WTC11 (cell line): ENCODE measurements around the gene CALN1. TPM values are rescaled to one million over a fixed set of nuclear protein-coding genes. Genes with fewer than 3 reads are reported as not detected.

Source experiments
- ATAC-seq: fragments of 200-7000 bp; cut with Tn5 transposase; 2 replicates; pipeline ENCODE4 v1.10.0; 2021; ENCODE audit warnings: mild to moderate bottlenecking, moderate library complexity
- CTCF ChIA-PET: fragments of 300-600 bp; sonication (Branson Sonifier 250); formaldehyde crosslinking; loops from one replicate; lab custom pipeline; 2021; ENCODE audit warnings: antibody characterized with exemption; lab: Charles Lee
- POLR2A ChIA-PET: fragments of 350-600 bp; sonication (Branson Sonifier 250); formaldehyde crosslinking; loops from one replicate; lab custom pipeline; 2021; ENCODE audit warnings: antibody characterized with exemption; lab: Charles Lee
- DNase-seq: peaks from one replicate; pipeline ENCODE4 v3.0.0; 2021; ENCODE audit warnings: low spot score
- H3K27ac Mint-ChIP-seq: 2 replicates; pipeline ENCODE4 v1.8.0; 2021; ENCODE audit warnings: mixed read lengths
- H3K27me3 Mint-ChIP-seq: 2 replicates; pipeline ENCODE4 v1.8.0; 2021; ENCODE audit warnings: low read depth, mild to moderate bottlenecking, moderate library complexity, mixed read lengths
- H3K36me3 Mint-ChIP-seq: 2 replicates; pipeline ENCODE4 v1.8.0; 2021; ENCODE audit warnings: mixed read lengths
- H3K4me1 Mint-ChIP-seq: 2 replicates; pipeline ENCODE4 v1.8.0; 2022; ENCODE audit warnings: mixed read lengths
- H3K4me3 Mint-ChIP-seq: 2 replicates; pipeline ENCODE4 v1.8.0; 2021; ENCODE audit warnings: mild to moderate bottlenecking, moderate library complexity, mixed read lengths
- H3K9me3 Mint-ChIP-seq: 2 replicates; pipeline ENCODE4 v1.8.0; 2021; ENCODE audit warnings: mixed read lengths
- GTF2I ChIP-seq: fragments of 250-450 bp; sonication (Bioruptor Pico); conservative IDR thresholded peaks from 2 replicates; pipeline ENCODE4 v1.4.0; 2021; ENCODE audit warnings: mild to moderate bottlenecking
- TEAD1 ChIP-seq: sonication (generic); formaldehyde crosslinking; IDR thresholded peaks from 2 replicates; pipeline ENCODE4 v1.8.0; 2022; ENCODE audit warnings: mild to moderate bottlenecking, missing genetic modification reagents
- ZNF219 ChIP-seq: sonication (generic); formaldehyde crosslinking; IDR thresholded peaks from 2 replicates; pipeline ENCODE4 v1.8.0; 2023; ENCODE audit warnings: missing genetic modification reagents, mild to moderate bottlenecking, borderline replicate concordance
- ZNF423 ChIP-seq: fragments of 250-450 bp; sonication (Bioruptor Pico); IDR thresholded peaks from 2 replicates; pipeline ENCODE4 v2.1.2; 2022; ENCODE audit warnings: mild to moderate bottlenecking, moderate library complexity
- total RNA-seq: library from RNA; stranded (reverse); gene quantifications from 3 replicates; pipeline ENCODE4 v1.2.3, GENCODE V29; 2021
- TF ChIP-seq, protein P1 (sequence below): sonication (generic); formaldehyde crosslinking; IDR thresholded peaks from 2 replicates; pipeline ENCODE4 v1.8.0; 2023; ENCODE audit warnings: mild to moderate bottlenecking, missing genetic modification reagents
- TF ChIP-seq, protein P2 (sequence below): fragments of 250-450 bp; sonication (Bioruptor Pico); IDR thresholded peaks from 2 replicates; pipeline ENCODE4 v1.9.0; 2021; ENCODE audit warnings: mild to moderate bottlenecking
- TF ChIP-seq, protein P3 (sequence below): fragments of 250-450 bp; sonication (Bioruptor Pico); IDR thresholded peaks from 2 replicates; pipeline ENCODE4 v1.9.0; 2021; ENCODE audit warnings: mild to moderate bottlenecking, borderline replicate concordance
- TF ChIP-seq, protein P4 (sequence below): sonication (generic); formaldehyde crosslinking; IDR thresholded peaks from 2 replicates; pipeline ENCODE4 v1.8.1; 2022; ENCODE audit warnings: low read depth, missing genetic modification reagents, borderline replicate concordance
- TF ChIP-seq, protein P5 (sequence below): fragments of 200-600 bp; IDR thresholded peaks from 2 replicates; pipeline ENCODE4 v1.8.0; 2022; ENCODE audit warnings: antibody characterized with exemption

CALN1 gene
- total RNA-seq, 1 experiment from 2014 or later, result 10.5 TPM

DNA sequence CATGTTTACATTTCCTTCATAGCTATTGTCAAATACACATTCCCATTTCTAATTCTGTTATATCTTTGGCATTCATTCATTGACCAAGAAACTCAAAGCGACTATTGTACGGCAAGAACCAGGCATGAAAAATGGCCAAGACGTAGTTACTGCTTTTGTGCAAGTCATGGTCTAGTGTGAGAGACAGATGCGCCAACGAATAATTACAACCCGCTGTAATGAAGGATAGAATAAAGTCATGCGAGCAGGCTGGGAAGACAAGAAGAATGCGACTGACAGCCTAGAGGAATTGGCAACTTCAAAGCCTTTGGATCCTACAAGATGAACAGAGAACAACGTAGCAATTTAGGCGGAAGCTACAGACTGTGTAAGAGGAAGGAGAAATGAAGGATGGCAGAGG is 221.2 kb downstream of the CALN1 start (continued):
- TF ChIP-seq, protein P1, sequence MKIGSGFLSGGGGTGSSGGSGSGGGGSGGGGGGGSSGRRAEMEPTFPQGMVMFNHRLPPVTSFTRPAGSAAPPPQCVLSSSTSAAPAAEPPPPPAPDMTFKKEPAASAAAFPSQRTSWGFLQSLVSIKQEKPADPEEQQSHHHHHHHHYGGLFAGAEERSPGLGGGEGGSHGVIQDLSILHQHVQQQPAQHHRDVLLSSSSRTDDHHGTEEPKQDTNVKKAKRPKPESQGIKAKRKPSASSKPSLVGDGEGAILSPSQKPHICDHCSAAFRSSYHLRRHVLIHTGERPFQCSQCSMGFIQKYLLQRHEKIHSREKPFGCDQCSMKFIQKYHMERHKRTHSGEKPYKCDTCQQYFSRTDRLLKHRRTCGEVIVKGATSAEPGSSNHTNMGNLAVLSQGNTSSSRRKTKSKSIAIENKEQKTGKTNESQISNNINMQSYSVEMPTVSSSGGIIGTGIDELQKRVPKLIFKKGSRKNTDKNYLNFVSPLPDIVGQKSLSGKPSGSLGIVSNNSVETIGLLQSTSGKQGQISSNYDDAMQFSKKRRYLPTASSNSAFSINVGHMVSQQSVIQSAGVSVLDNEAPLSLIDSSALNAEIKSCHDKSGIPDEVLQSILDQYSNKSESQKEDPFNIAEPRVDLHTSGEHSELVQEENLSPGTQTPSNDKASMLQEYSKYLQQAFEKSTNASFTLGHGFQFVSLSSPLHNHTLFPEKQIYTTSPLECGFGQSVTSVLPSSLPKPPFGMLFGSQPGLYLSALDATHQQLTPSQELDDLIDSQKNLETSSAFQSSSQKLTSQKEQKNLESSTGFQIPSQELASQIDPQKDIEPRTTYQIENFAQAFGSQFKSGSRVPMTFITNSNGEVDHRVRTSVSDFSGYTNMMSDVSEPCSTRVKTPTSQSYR, result no peak

DNA sequence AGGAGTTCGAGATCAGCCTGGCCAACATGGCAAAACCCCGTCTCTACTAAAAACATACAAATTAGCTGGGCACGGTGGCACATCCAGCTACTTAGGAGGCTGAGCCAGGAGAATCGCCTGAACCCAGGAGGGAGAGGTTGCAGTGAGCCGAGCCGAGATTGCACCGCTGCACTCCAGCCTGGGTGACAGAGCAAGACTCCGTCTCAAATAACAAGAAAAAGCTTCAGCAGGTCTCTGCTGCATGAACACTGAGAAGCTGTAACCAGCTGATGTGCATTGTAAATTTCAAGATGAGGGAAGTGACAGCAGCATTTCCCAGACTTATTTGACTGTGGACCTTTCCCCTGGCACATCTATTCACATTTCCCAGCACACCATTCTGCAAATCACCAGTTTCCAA is 222.0 kb downstream of the CALN1 start:
- POLR2A ChIA-PET, result no interaction called here
- DNase-seq (no peak), ATAC-seq (no peak)
- Mint-ChIP-seq H3K36me3 (no peaks in the 10 kb centered on the region), H3K4me1 (peaks cover 17% of the 10 kb centered on the region), H3K9me3 (no peaks in the 10 kb centered on the region), H3K27ac (no peak overlapping the region), H3K27me3 (no peaks in the 10 kb centered on the region), H3K4me3 (no peak overlapping the region)
- CTCF ChIA-PET, result interaction anchor here (0.9 kb wide), 1 partner anchor 29 kb away, joined by 5 read pairs; no protein-coding TSS in a partner anchor
- TF ChIP-seq, protein P2, sequence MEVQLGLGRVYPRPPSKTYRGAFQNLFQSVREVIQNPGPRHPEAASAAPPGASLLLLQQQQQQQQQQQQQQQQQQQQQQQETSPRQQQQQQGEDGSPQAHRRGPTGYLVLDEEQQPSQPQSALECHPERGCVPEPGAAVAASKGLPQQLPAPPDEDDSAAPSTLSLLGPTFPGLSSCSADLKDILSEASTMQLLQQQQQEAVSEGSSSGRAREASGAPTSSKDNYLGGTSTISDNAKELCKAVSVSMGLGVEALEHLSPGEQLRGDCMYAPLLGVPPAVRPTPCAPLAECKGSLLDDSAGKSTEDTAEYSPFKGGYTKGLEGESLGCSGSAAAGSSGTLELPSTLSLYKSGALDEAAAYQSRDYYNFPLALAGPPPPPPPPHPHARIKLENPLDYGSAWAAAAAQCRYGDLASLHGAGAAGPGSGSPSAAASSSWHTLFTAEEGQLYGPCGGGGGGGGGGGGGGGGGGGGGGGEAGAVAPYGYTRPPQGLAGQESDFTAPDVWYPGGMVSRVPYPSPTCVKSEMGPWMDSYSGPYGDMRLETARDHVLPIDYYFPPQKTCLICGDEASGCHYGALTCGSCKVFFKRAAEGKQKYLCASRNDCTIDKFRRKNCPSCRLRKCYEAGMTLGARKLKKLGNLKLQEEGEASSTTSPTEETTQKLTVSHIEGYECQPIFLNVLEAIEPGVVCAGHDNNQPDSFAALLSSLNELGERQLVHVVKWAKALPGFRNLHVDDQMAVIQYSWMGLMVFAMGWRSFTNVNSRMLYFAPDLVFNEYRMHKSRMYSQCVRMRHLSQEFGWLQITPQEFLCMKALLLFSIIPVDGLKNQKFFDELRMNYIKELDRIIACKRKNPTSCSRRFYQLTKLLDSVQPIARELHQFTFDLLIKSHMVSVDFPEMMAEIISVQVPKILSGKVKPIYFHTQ (CRISPR knock-in tag), result no peak
- TF ChIP-seq GTF2I (CRISPR knock-in tag) (no peak), ZNF219 (no peak), ZNF423 (CRISPR knock-in tag) (no peak)

DNA sequence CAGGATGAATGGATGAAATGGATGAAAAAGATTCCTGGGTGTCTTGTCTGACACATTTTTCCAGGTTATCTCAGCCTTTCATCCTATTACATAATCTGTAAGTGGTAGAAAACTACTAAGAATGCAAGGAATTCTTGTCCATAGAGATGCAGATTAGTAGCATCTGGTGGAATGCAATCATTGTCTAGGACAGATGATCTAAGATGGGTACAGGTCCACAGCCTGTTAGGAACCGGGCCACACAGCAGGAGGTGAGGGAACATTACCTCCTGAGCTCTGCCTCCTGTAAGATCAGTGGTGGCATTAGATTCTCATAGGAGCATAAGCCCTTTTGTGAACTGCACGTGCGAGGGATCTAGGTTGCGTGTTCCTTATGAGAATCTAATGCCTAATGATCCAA is 225.0 kb downstream of the CALN1 start:
- POLR2A ChIA-PET, result no interaction called here
- CTCF ChIA-PET, result no interaction called here
- H3K9me3 Mint-ChIP-seq, result peaks cover 1% of the 10 kb centered on the region; the same call in 1 of the 2 replicates
- no peak overlapping the region for H3K27ac Mint-ChIP-seq
- ATAC-seq, result peak; percentile 84
- peak; percentile 45; the same call in 1 of the 2 replicates for TF ChIP-seq TEAD1
- TF ChIP-seq, protein P3, sequence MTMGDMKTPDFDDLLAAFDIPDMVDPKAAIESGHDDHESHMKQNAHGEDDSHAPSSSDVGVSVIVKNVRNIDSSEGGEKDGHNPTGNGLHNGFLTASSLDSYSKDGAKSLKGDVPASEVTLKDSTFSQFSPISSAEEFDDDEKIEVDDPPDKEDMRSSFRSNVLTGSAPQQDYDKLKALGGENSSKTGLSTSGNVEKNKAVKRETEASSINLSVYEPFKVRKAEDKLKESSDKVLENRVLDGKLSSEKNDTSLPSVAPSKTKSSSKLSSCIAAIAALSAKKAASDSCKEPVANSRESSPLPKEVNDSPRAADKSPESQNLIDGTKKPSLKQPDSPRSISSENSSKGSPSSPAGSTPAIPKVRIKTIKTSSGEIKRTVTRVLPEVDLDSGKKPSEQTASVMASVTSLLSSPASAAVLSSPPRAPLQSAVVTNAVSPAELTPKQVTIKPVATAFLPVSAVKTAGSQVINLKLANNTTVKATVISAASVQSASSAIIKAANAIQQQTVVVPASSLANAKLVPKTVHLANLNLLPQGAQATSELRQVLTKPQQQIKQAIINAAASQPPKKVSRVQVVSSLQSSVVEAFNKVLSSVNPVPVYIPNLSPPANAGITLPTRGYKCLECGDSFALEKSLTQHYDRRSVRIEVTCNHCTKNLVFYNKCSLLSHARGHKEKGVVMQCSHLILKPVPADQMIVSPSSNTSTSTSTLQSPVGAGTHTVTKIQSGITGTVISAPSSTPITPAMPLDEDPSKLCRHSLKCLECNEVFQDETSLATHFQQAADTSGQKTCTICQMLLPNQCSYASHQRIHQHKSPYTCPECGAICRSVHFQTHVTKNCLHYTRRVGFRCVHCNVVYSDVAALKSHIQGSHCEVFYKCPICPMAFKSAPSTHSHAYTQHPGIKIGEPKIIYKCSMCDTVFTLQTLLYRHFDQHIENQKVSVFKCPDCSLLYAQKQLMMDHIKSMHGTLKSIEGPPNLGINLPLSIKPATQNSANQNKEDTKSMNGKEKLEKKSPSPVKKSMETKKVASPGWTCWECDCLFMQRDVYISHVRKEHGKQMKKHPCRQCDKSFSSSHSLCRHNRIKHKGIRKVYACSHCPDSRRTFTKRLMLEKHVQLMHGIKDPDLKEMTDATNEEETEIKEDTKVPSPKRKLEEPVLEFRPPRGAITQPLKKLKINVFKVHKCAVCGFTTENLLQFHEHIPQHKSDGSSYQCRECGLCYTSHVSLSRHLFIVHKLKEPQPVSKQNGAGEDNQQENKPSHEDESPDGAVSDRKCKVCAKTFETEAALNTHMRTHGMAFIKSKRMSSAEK (CRISPR knock-in tag), result no peak
- H3K36me3 Mint-ChIP-seq, result peaks cover 1% of the 10 kb centered on the region; the same call in 1 of the 2 replicates
- no peak overlapping the region for H3K4me3 Mint-ChIP-seq
- peak; percentile 61 for DNase-seq
- peaks cover 29% of the 10 kb centered on the region for H3K4me1 Mint-ChIP-seq
- H3K27me3 Mint-ChIP-seq, result no peaks in the 10 kb centered on the region

DNA sequence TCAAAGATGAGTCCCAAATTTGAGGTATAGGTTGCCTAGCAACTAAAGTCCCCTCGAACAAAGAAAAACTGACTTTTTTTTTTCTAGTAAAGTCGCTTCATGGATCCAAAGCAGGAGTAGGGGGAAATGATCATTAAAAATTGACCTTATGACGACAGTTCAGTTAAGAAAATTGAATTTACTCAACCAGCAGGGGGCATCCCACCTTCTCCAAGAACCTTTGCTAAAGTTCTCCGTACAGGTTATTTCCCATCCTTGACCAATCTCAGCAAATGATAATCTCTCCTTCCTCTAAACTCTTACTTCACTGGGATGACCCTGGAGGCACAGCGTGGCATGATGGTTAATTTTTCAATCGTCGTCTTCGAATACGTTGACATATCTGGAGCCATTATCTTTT is 228.3 kb downstream of the CALN1 start:
- ATAC-seq, result no peak
- peak; percentile 16 for DNase-seq
- TF ChIP-seq, protein P4, sequence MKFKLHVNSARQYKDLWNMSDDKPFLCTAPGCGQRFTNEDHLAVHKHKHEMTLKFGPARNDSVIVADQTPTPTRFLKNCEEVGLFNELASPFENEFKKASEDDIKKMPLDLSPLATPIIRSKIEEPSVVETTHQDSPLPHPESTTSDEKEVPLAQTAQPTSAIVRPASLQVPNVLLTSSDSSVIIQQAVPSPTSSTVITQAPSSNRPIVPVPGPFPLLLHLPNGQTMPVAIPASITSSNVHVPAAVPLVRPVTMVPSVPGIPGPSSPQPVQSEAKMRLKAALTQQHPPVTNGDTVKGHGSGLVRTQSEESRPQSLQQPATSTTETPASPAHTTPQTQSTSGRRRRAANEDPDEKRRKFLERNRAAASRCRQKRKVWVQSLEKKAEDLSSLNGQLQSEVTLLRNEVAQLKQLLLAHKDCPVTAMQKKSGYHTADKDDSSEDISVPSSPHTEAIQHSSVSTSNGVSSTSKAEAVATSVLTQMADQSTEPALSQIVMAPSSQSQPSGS, result no peak
- TF ChIP-seq, protein P5, sequence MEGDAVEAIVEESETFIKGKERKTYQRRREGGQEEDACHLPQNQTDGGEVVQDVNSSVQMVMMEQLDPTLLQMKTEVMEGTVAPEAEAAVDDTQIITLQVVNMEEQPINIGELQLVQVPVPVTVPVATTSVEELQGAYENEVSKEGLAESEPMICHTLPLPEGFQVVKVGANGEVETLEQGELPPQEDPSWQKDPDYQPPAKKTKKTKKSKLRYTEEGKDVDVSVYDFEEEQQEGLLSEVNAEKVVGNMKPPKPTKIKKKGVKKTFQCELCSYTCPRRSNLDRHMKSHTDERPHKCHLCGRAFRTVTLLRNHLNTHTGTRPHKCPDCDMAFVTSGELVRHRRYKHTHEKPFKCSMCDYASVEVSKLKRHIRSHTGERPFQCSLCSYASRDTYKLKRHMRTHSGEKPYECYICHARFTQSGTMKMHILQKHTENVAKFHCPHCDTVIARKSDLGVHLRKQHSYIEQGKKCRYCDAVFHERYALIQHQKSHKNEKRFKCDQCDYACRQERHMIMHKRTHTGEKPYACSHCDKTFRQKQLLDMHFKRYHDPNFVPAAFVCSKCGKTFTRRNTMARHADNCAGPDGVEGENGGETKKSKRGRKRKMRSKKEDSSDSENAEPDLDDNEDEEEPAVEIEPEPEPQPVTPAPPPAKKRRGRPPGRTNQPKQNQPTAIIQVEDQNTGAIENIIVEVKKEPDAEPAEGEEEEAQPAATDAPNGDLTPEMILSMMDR, result peak; percentile 18; the same call in 1 of the 2 replicates
- Mint-ChIP-seq H3K4me3 (no peak overlapping the region), H3K27me3 (no peaks in the 10 kb centered on the region), H3K9me3 (peaks cover 4% of the 10 kb centered on the region; the same call in 1 of the 2 replicates), H3K36me3 (peaks cover 4% of the 10 kb centered on the region; the same call in 1 of the 2 replicates), H3K27ac (no peak overlapping the region), H3K4me1 (peaks cover 29% of the 10 kb centered on the region)
- ChIA-PET POLR2A (no interaction called here), CTCF (interaction anchor here (0.5 to 0.7 kb wide), 2 partner anchors 224 to 247 kb away, joined by 3 read pairs; no protein-coding TSS in a partner anchor)
